ENCODE measurements around the gene RHEB.

GRCh38 chr7:151505836-151506468, 13.7 kb downstream of the RHEB start:
- TF ChIP-seq CTCF (IDR thresholded peaks at IDR 0.05; ENCODE audit: extremely low read depth in 1 of 2, insufficient read depth in 1 of 2, low read depth in 1 of 2, low read length in 2 of 2) = no peak
- TF ChIP-seq POLR2AphosphoS5 (IDR thresholded peaks at IDR 0.05; ENCODE audit: insufficient read depth, low read depth, low read length) = no peak

Measured in endothelial cell of umbilical vein (primary cell).